ENCODE results near the gene WNK2. TPM values are rescaled to one million over a fixed set of nuclear protein-coding genes. Genes with fewer than 3 reads are reported as not detected.

Gene WNK2
- total and polyA plus RNA-seq, 2 of the 4 experiments (the other 2 are of a cell fraction) = not detected

DNA sequence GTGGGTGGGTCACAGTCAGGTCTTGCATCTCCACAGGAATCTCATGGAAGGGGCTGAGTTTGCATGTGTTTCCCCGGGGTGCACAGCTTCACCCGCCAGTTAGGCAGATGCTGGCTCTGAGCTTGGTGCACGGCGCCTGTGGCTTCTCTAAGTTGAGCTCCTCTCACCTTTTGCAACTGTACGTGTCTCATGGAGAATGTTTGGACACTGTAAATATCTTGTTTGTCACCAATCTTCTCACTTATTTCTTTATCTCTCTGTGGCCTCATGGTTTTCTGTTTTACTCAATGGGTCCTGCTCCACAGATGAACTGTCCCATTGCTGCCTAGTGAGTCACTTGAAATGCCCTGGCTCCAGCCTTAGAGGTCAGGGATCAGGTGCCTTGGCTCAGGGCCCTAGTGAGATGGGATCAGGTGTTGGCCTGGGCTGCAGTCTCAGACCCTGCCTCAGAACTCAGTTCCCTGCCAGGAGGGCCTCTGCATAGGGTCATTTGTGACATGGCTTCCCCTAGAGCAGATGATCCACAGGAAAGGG is 61.6 kb downstream of the WNK2 start:
- no peaks in the 10 kb centered on the region; the same call in 1 of the 2 replicates for H3K9me1 ChIP-seq (ENCODE audit: insufficient read depth, low read length)
- TF ChIP-seq FOS (IDR thresholded peaks at IDR 0.05; ENCODE audit: low read depth, low read length) (no peak), RAD21 (IDR thresholded peaks at IDR 0.05; ENCODE audit: low read length) (no peak), POLR2A (IDR thresholded peaks at IDR 0.05; ENCODE audit: low read depth, low read length) (no peak), MAZ (IDR thresholded peaks at IDR 0.05; ENCODE audit: borderline replicate concordance, low read depth, low read length) (no peak), NFE2L2 (IDR thresholded peaks at IDR 0.05; ENCODE audit: low read depth, low read length) (no peak), CHD1 (IDR thresholded peaks at IDR 0.05; ENCODE audit: low read depth, low read length) (no peak), RCOR1 (IDR thresholded peaks at IDR 0.05; ENCODE audit: insufficient replicate concordance, low read length) (no peak), CEBPB (IDR thresholded peaks at IDR 0.05; ENCODE audit: low read depth, low read length) (no peak), RFX5 (IDR thresholded peaks at IDR 0.05; ENCODE audit: low read depth, low read length) (no peak)
- TF ChIP-seq, protein P1, sequence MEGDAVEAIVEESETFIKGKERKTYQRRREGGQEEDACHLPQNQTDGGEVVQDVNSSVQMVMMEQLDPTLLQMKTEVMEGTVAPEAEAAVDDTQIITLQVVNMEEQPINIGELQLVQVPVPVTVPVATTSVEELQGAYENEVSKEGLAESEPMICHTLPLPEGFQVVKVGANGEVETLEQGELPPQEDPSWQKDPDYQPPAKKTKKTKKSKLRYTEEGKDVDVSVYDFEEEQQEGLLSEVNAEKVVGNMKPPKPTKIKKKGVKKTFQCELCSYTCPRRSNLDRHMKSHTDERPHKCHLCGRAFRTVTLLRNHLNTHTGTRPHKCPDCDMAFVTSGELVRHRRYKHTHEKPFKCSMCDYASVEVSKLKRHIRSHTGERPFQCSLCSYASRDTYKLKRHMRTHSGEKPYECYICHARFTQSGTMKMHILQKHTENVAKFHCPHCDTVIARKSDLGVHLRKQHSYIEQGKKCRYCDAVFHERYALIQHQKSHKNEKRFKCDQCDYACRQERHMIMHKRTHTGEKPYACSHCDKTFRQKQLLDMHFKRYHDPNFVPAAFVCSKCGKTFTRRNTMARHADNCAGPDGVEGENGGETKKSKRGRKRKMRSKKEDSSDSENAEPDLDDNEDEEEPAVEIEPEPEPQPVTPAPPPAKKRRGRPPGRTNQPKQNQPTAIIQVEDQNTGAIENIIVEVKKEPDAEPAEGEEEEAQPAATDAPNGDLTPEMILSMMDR (conservative IDR thresholded peaks at IDR 0.05; ENCODE audit: low read depth, low read length) = no peak
- TF ChIP-seq, protein P2, sequence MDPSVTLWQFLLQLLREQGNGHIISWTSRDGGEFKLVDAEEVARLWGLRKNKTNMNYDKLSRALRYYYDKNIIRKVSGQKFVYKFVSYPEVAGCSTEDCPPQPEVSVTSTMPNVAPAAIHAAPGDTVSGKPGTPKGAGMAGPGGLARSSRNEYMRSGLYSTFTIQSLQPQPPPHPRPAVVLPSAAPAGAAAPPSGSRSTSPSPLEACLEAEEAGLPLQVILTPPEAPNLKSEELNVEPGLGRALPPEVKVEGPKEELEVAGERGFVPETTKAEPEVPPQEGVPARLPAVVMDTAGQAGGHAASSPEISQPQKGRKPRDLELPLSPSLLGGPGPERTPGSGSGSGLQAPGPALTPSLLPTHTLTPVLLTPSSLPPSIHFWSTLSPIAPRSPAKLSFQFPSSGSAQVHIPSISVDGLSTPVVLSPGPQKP (IDR thresholded peaks at IDR 0.05; ENCODE audit: borderline replicate concordance, low read depth, low read length) = no peak
- TF ChIP-seq, protein P3, sequence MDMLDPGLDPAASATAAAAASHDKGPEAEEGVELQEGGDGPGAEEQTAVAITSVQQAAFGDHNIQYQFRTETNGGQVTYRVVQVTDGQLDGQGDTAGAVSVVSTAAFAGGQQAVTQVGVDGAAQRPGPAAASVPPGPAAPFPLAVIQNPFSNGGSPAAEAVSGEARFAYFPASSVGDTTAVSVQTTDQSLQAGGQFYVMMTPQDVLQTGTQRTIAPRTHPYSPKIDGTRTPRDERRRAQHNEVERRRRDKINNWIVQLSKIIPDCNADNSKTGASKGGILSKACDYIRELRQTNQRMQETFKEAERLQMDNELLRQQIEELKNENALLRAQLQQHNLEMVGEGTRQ (IDR thresholded peaks at IDR 0.05; ENCODE audit: low read depth, low read length) = no peak
- H2AFZ ChIP-seq (replicated peaks; ENCODE audit: low read length, poor library complexity) = no peak overlapping the region
- H3K79me1 ChIP-seq (ENCODE audit: low read depth in 1 of 2, low read length in 2 of 2) = no peaks in the 10 kb centered on the region
- H3K14ac ChIP-seq (replicated peaks; ENCODE audit: low read depth, low read length) = no peak overlapping the region
- in situ Hi-C loops (cut with MboI; ENCODE audit: low sequenced_read_pairs) (no loop called here), intact Hi-C loops (cut with micrococcal nuclease) (no loop called here), dilution Hi-C loops (cut with HindIII; ENCODE audit: low sequenced_read_pairs, unreplicated experiment) (no loop called here)
- no peak overlapping the region for H3K4me2 ChIP-seq (ENCODE audit: low read depth, low read length)
- ATAC-seq (ENCODE audit: low read depth) (no peak), DNase-seq (no peak)
- no TSS peak for BruUV-seq (replicated peaks)
- H2BK15ac ChIP-seq (ENCODE audit: low read depth, low read length) = no peak overlapping the region
- no peak overlapping the region for H2BK20ac ChIP-seq (ENCODE audit: low read depth, low read length)
- H3K9ac ChIP-seq (ENCODE audit: low read depth, low read length) = no peak overlapping the region
- no peak overlapping the region for H4K91ac ChIP-seq (ENCODE audit: insufficient read depth, low read depth, low read length)
- no peak overlapping the region for H2AK5ac ChIP-seq (ENCODE audit: low read depth, low read length)
- no peak overlapping the region for H3K27ac ChIP-seq (ENCODE audit: insufficient read depth, low read length)
- ChIA-PET CTCF (no interaction called here), POLR2A (ENCODE audit: unreplicated experiment) (no interaction called here)
- no peak overlapping the region for H2AK9ac ChIP-seq (replicated peaks; ENCODE audit: low read depth, low read length, poor library complexity)
- H3K36me3 ChIP-seq (ENCODE audit: control insufficient read depth, insufficient read depth, low read length) = no peaks in the 10 kb centered on the region
- H3K9me3 ChIP-seq (ENCODE audit: control insufficient read depth, insufficient read depth, low read length) = no peaks in the 10 kb centered on the region
- H4K8ac ChIP-seq (ENCODE audit: low read depth in 2 of 2, low read length in 2 of 2) = no peak overlapping the region
- H3K4me1 ChIP-seq (ENCODE audit: control insufficient read depth, insufficient read depth, low read length) = no peaks in the 10 kb centered on the region
- H3K4ac ChIP-seq (ENCODE audit: low read depth, low read length) = no peak overlapping the region
- no peak overlapping the region for H3K23ac ChIP-seq (ENCODE audit: low read depth, low read length)
- no peaks in the 10 kb centered on the region for H4K20me1 ChIP-seq (ENCODE audit: insufficient read depth, low read length)
- WGBS, 2 experiments (ENCODE audit: extremely low coverage in 2 of 2, insufficient read length in 1 of 2) = no CpG with 5 or more reads among the region's 5 CpGs
- no peak overlapping the region for H4K5ac ChIP-seq (ENCODE audit: low read depth, low read length)
- H3K4me3 ChIP-seq (ENCODE audit: insufficient read depth, low read depth, low read length) = no peak overlapping the region
- H3K27me3 ChIP-seq (ENCODE audit: control insufficient read depth, insufficient read depth, low read length) = peaks cover 13% of the 10 kb centered on the region
- H3K18ac ChIP-seq (ENCODE audit: low read depth, low read length) = no peak overlapping the region
- H2BK120ac ChIP-seq (ENCODE audit: low read depth, low read length) = no peak overlapping the region
- no peak overlapping the region for H3K56ac ChIP-seq (ENCODE audit: extremely low read depth, insufficient read depth, low read length)
- H2BK5ac ChIP-seq (ENCODE audit: low read depth, low read length, poor library complexity, severe bottlenecking) = no peak overlapping the region

Data from IMR-90 (cell line).